G401 (cell line): ENCODE results near the gene GJD3. TPM values are rescaled to one million over a fixed set of nuclear protein-coding genes. Genes with fewer than 3 reads are reported as not detected.

Source experiments
- DNase-seq: peaks from one replicate; pipeline ENCODE4 v3.0.0-alpha.2; 2015; ENCODE audit warnings: low spot score
- in situ Hi-C: cut with HindIII; loops from 2 replicates; pipeline ENCODE4 v1.10.0; 2016; ENCODE audit warnings: low sequenced_read_pairs, mixed read lengths
- total RNA-seq: library from RNA; depleted of rRNA; stranded (reverse); fragments of >200 nt; shearing (Covaris generic); gene quantifications from 2 replicates; pipeline ENCODE4 v1.2.3, GENCODE V29; 2014; rRNA removed

Gene GJD3
- total RNA-seq, 1 experiment from 2014 or later = not detected

DNA sequence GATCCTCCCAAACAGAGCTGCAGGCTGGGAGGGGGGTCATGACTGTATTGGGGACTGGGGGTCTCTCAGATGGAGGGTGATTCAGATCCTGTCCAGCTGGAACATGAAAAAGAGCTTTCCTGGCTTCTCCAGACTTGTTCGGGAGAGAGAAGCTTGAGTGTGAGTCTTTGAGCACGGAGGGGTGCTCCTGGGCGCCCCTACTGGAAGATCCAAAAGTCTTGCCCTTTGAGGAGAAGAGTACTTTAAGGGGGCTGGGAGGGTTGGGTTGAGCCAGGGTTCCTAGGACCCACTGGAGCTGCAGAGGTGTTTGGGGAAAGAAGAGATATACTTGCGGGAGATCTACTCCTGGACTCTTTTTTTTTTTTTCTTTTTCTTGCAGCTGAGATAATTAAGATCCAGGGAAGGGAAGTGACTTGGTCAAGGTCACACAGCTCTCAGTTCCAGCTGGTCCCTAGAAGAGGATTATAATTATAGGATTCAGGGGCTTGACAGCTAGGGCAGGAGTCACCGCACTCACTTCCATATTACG is 47.1 kb downstream of the GJD3 start:
- in situ Hi-C loops = loop anchor here (25.0 kb wide), 1 partner anchor 255 kb away; the partner anchor contains the start of genes MED24 and THRA

DNA sequence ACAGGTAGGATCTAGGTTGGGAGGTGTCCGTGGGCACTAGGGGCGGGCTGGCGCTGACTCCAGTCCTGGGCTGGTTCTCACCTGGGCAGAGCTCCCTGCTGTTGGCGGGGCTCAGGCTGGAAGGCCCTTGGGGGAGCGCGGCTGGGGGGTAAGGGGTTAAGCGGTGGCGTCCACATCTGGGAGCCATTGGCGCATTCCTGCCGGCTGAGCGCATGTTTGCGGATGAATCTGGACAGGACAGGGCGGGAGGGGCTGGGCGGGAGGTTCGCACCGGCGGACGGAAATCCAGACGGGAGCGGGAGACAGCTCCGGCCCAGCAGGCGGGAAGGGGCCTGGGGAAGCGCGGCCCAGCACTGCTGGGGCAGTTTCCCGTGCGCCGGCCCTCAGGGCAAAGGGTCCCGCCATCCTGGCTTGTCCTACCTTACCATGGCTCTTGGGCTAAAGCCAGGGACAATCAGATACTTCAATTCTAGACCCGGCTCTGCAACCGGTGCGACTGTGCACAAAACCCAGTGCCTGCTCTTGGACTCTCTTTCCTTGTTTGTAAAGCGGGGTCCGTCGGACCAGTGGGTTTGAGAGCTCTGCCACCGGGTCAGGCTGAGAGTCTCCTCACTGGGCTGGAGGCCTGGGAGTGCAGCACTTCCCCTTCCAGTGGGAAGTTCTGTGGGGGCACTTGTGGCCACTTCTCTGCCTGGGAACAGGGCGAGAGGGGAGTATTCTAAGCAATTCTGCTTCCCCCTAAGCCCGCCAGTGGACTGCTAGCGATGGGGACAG is 47.8 kb downstream of the GJD3 start:
- in situ Hi-C loops = loop anchor here (25.0 kb wide), 1 partner anchor 254 kb away; the partner anchor contains the start of genes MED24 and THRA
- DNase-seq = no peak

More for the DNA sequence above, 47.1 kb downstream of the GJD3 start:
- DNase-seq = peak; percentile 67

DNA sequence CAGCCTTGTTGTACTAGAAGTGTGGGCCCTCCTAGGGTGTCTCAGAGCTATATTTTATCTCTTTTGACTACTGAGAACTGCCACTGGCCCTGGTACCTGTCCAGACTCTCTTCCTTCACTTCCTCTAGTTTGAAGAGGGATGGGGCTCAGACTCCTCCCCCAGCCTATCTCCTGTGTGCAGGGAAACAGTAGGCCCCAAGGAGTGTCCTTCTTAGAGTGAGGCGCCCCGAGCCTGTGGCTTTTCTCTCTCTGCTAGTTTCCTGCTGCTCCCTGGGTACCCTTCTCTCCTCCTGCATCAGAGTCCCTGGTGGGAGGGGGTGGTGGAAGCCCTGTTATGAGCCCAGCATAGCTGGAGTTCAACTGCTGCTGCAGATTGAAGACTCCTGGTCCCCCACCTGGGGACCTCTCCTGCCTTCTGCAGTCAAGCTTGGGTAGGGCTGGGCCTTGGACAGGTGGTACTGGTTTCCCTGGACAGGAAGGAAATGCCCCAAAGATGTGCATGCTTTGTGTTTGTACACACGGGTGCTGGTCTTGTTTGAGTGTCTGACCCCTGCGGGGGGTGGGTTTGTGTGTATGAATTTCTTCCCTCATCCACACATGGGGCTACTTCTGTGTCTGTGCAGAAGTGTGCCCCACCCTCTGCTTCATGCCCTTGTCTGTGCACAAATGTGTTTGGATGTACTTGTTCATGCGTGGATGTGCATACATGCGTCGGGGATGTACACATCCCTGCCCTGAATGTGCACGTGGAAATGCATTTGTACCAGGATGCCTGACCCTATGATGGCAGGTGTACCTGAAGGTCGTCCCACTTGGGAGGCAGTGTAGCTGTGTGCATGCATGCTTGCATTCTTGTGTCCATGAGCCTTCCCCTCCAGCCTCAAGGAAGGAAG is 48.6 kb downstream of the GJD3 start:
- in situ Hi-C loops = loop anchor here (25.0 kb wide), 1 partner anchor 254 kb away; the partner anchor contains the start of genes MED24 and THRA
- DNase-seq = no peak

DNA sequence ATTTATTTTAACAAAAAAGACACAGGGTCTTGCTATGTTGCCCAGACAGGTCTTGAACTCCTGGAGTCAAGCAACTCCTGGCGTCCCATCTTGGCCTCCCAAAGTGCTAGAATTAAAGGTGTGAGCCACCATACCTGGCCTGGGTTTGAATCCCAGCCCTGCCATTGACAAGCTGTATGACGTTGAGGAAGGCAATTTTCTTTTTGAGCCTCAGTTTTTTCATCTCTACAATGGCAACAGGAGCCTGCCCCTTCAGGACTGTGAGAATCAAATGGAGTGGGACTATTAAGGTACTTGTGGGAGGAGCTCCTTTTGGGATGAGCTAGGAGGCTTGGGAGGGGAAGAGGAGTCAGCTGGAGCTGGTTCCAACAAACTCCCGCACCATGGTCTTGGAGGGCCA is 49.3 kb downstream of the GJD3 start:
- in situ Hi-C loops = loop anchor here (25.0 kb wide), 1 partner anchor 253 kb away; the partner anchor contains the start of genes MED24 and THRA

DNA sequence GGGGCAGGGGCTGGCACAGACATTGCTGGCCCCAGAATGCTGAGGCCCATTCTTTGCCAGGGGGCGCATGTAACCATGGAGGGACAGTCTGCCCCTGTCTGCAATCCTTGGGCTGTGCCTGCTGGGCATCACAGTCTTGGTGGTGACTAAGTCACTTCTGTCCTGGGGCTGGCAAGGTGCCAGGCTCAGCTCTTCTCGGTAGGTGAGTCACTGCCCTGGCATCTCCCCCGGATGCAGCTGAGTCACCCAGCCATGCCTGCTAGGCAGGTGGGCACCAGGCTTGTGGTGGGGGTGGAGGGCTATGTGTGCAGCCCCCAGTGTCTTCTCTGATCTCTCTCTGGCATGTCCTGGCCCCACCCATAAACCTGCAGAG is 50.0 kb downstream of the GJD3 start:
- in situ Hi-C loops = loop anchor here (25.0 kb wide), 1 partner anchor 252 kb away; the partner anchor contains the start of genes MED24 and THRA

More for the DNA sequence above, 49.3 kb downstream of the GJD3 start:
- DNase-seq = no peak

DNA sequence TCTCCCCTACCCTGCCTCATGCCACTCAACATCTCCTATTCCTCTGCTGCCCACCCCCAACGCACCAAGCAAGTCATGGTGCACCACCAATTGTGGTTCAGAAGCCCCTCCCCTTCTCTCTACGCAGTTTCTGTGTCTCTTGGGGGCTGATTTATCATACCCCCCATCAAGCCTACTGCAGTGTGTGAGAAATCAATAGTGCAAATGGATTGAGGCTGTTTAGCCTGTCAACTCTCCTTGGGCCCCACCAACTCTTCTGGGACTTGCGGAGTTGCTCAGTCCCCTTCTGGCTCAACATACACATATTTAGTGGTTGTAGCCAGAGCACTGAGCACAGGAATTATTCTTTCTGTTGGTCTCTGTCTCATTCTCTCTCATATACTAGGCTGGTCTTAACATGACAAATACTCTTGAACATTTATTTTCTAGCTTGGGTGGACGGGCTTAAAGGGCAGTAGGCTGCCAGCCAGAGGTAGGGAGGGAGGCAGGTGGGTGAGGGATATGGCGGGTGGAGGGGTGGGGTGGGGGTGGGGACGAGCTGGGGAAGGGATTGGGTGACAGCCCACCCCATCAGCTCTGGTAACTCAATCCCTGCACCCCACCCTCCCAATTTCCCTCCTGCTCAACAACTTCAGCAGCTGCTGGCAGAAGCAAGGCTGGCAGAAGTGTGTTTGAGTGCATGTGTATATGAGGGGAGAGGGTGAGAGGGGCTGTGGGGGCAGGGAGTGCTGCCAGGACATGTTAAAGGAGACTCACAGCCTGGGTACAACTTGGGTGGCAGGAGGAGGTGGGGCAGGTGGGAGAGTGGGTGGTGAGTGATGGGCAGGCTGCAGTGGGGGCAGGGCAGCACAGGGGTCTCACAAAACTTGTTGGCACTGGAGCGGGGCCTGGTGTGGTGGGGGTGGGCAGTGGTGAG is 50.6 kb downstream of the GJD3 start:
- in situ Hi-C loops = loop anchor here (25.0 kb wide), 1 partner anchor 252 kb away; the partner anchor contains the start of genes MED24 and THRA
- no peak for DNase-seq

More for the DNA sequence above, 50.0 kb downstream of the GJD3 start:
- DNase-seq = peak; percentile 57

Other genes with a start within 250 kb of the GJD3 start
- 67.9 and 80.5 TPM in 2 replicates for gene MSL1, start 242.8 kb downstream of the GJD3 start, total RNA-seq
- 31.1 and 61.1 TPM in 2 replicates for gene CASC3, start 224.2 kb downstream of the GJD3 start, total RNA-seq
- gene RAPGEFL1, start 187.3 kb downstream of the GJD3 start, total RNA-seq = 1.1 and 2.6 TPM in 2 replicates
- 4.6 and 9.7 TPM in 2 replicates for gene WIPF2, start 145.4 kb downstream of the GJD3 start, total RNA-seq
- gene CDC6, start 76.9 kb downstream of the GJD3 start, total RNA-seq = 34.1 and 53.5 TPM in 2 replicates
- gene RARA, start 55.6 kb downstream of the GJD3 start, total RNA-seq = 9.5 and 11.8 TPM in 2 replicates
- 133 and 277 TPM in 2 replicates for gene TOP2A, start 53.2 kb upstream of the GJD3 start, total RNA-seq
- 44.6 and 46.2 TPM in 2 replicates for gene IGFBP4, start 78.7 kb upstream of the GJD3 start, total RNA-seq
- not detected in 2 replicates for gene TNS4, start 136.9 kb upstream of the GJD3 start, total RNA-seq
- gene CCR7, start 200.7 kb upstream of the GJD3 start, total RNA-seq = not detected in 2 replicates